ENCODE measurements around the gene KIAA0040. TPM values are rescaled to one million over a fixed set of nuclear protein-coding genes. Genes with fewer than 3 reads are reported as not detected.

Gene KIAA0040
- total and polyA plus RNA-seq, 10 of the 15 experiments (the other 5 are each of a cell fraction or from before 2014, with no cell fraction given) = 7.6 to 47.7 (median 23.5) TPM

DNA sequence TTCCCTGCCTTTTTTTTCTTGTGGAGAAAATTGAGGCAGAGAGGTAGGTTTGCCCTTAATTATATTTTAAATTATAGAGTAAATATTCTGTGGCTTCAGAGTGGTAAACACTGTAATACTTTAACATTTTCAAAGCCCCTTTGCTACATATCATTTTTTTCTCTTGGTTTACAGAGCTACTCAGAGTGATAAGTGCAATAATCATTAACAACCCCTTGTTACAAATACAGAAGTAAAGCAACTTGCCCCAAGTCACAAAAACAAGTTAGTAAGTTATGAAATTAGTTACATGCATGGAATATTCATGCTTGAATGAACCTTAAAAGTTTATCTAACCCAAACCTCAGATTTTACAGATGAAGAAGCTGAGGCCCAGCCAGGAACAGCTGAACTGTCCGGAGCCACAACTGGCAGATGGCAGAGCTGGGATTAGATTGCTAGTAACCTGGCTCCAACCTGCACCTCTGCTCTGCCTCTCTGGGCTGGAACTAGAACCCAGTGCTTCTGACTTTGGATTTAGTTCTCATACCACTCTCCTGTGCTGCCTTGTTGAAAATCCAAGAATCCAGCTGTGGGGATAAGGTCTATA lies 76.3 kb downstream of the KIAA0040 start:
- no peak for FAIRE-seq
- no TSS peak for BruUV-seq (replicated peaks)
- ATAC-seq = no peak

DNA sequence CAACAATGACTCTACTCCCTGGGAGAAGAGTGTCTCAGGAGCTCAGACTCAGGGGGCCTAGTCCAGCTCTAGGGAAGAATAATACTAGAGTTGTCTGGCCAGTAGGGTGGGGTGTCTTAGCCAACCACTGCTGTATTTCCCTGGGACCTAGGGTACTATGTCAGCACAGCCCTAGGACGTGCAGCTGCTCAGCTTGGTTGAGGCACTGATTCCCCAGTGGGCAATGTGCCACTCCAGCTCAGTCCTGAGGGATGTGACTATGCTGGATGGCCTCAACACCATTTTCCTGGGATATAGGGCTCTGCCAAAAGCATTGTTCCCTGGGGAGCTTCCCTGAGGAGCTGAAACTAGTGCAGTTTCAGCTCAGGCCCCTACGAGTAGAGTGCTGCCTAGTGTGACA lies 77.6 kb downstream of the KIAA0040 start:
- DNase-seq (ENCODE audit: low read depth, low spot score) = no peak
- Histone ChIP-seq H3K79me2 (ENCODE audit: control insufficient read depth, insufficient read depth, low read length) (no peaks in the 10 kb centered on the region), H3K4me3 (no peak overlapping the region), H3K36me3 (ENCODE audit: control insufficient read depth in 2 of 2, insufficient read depth in 2 of 2, low read length in 1 of 2) (no peaks in the 10 kb centered on the region), H3K9ac (ENCODE audit: control insufficient read depth, insufficient read depth, low read length) (no peak overlapping the region), H2AFZ (ENCODE audit: control insufficient read depth, low read depth, low read length) (no peak overlapping the region), H3K9me3 (replicated peaks; ENCODE audit: control insufficient read depth, insufficient read depth, low read length) (no peaks in the 10 kb centered on the region; the same call in 2 of the 3 replicates), H3K4me2 (ENCODE audit: control insufficient read depth, insufficient read depth) (no peak overlapping the region), H4K20me1 (ENCODE audit: control insufficient read depth, insufficient read depth) (no peaks in the 10 kb centered on the region), H3K27ac (ENCODE audit: control insufficient read depth, insufficient read depth) (no peak overlapping the region), H3K4me1 (ENCODE audit: control insufficient read depth, insufficient read depth, low read length) (no peaks in the 10 kb centered on the region; the same call in 1 of the 2 replicates), H3K27me3 (replicated peaks in 1 of 2; ENCODE audit: control insufficient read depth in 2 of 2, insufficient read depth in 2 of 2, low read length in 1 of 2) (no peaks in the 10 kb centered on the region)
- ChIA-PET RAD21 (ENCODE audit: unreplicated experiment) (interaction anchor here (0.6 to 1.4 kb wide), 3 partner anchors 10 to 86 kb away, joined by 3 to 6 read pairs (median 3); no protein-coding TSS in a partner anchor), CTCF (interaction anchor here (1.1 to 7.4 kb wide), 7 partner anchors 10 to 204 kb away, joined by 3 to 53 read pairs (median 8); no protein-coding TSS in a partner anchor), POLR2A (no interaction called here), SMC1A (ENCODE audit: uncharacterized antibody, unreplicated experiment) (interaction anchor here (0.7 to 1.9 kb wide), 4 partner anchors 17 to 85 kb away, joined by 3 to 6 read pairs (median 3); no protein-coding TSS in a partner anchor)
- FAIRE-seq = no peak
- 19% methylated on average over 2 of the region's 2 CpGs for WGBS (ENCODE audit: insufficient coverage, insufficient replicate concordance, low lambda C conversion rate, missing lambda C conversion rate)
- ATAC-seq = no peak
- in situ Hi-C loops (cut with MboI) = no loop called here
- intact Hi-C loops (cut with micrococcal nuclease; ENCODE audit: unreplicated experiment) = no loop called here
- BruUV-seq (replicated peaks) = no TSS peak
- TF ChIP-seq STAT3 (IDR thresholded peaks at IDR 0.05; ENCODE audit: low read depth, low read length) = no peak
- no peak for TF ChIP-seq FOXK2 (IDR thresholded peaks at IDR 0.05)
- TF ChIP-seq, protein P1, sequence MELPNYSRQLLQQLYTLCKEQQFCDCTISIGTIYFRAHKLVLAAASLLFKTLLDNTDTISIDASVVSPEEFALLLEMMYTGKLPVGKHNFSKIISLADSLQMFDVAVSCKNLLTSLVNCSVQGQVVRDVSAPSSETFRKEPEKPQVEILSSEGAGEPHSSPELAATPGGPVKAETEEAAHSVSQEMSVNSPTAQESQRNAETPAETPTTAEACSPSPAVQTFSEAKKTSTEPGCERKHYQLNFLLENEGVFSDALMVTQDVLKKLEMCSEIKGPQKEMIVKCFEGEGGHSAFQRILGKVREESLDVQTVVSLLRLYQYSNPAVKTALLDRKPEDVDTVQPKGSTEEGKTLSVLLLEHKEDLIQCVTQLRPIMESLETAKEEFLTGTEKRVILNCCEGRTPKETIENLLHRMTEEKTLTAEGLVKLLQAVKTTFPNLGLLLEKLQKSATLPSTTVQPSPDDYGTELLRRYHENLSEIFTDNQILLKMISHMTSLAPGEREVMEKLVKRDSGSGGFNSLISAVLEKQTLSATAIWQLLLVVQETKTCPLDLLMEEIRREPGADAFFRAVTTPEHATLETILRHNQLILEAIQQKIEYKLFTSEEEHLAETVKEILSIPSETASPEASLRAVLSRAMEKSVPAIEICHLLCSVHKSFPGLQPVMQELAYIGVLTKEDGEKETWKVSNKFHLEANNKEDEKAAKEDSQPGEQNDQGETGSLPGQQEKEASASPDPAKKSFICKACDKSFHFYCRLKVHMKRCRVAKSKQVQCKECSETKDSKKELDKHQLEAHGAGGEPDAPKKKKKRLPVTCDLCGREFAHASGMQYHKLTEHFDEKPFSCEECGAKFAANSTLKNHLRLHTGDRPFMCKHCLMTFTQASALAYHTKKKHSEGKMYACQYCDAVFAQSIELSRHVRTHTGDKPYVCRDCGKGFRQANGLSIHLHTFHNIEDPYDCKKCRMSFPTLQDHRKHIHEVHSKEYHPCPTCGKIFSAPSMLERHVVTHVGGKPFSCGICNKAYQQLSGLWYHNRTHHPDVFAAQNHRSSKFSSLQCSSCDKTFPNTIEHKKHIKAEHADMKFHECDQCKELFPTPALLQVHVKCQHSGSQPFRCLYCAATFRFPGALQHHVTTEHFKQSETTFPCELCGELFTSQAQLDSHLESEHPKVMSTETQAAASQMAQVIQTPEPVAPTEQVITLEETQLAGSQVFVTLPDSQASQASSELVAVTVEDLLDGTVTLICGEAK (IDR thresholded peaks at IDR 0.05; ENCODE audit: borderline replicate concordance) = no peak
- no peak for TF ChIP-seq SP1 (IDR thresholded peaks at IDR 0.05; ENCODE audit: low read depth, low read length)
- TF ChIP-seq ZSCAN29 (IDR thresholded peaks at IDR 0.05) = no peak
- TF ChIP-seq SIX5 (IDR thresholded peaks at IDR 0.05; ENCODE audit: low read depth, low read length, severe bottlenecking) = no peak
- TF ChIP-seq RUNX3 (IDR thresholded peaks at IDR 0.05; ENCODE audit: low read length) = no peak
- no peak for TF ChIP-seq CHD4 (IDR thresholded peaks at IDR 0.05)

More for the DNA sequence above, 76.3 kb downstream of the KIAA0040 start:
- Histone ChIP-seq H3K4me1 (ENCODE audit: control insufficient read depth, insufficient read depth, low read length) (no peaks in the 10 kb centered on the region; the same call in 1 of the 2 replicates), H4K20me1 (ENCODE audit: control insufficient read depth, insufficient read depth) (no peaks in the 10 kb centered on the region), H3K9me3 (replicated peaks; ENCODE audit: control insufficient read depth, insufficient read depth, low read length) (no peaks in the 10 kb centered on the region; the same call in 2 of the 3 replicates), H3K4me2 (ENCODE audit: control insufficient read depth, insufficient read depth) (no peak overlapping the region), H3K36me3 (ENCODE audit: control insufficient read depth in 2 of 2, insufficient read depth in 2 of 2, low read length in 1 of 2) (no peaks in the 10 kb centered on the region), H3K4me3 (no peak overlapping the region), H2AFZ (ENCODE audit: control insufficient read depth, low read depth, low read length) (no peak overlapping the region), H3K9ac (ENCODE audit: control insufficient read depth, insufficient read depth, low read length) (no peak overlapping the region), H3K27me3 (replicated peaks in 1 of 2; ENCODE audit: control insufficient read depth in 2 of 2, insufficient read depth in 2 of 2, low read length in 1 of 2) (no peaks in the 10 kb centered on the region), H3K27ac (ENCODE audit: control insufficient read depth, insufficient read depth) (no peak overlapping the region), H3K79me2 (ENCODE audit: control insufficient read depth, insufficient read depth, low read length) (no peaks in the 10 kb centered on the region)
- ChIA-PET RAD21 (ENCODE audit: unreplicated experiment) (interaction anchor here (0.9 to 1.4 kb wide), 2 partner anchors 9 kb away, joined by 3 to 6 read pairs; no protein-coding TSS in a partner anchor), CTCF (interaction anchor here (0.8 to 7.4 kb wide), 6 partner anchors 8 to 86 kb away, joined by 3 to 53 read pairs (median 6); no protein-coding TSS in a partner anchor), POLR2A (no interaction called here), SMC1A (ENCODE audit: uncharacterized antibody, unreplicated experiment) (interaction anchor here (0.7 to 1.9 kb wide), 3 partner anchors 35 to 87 kb away, joined by 3 to 6 read pairs (median 5); no protein-coding TSS in a partner anchor)
- DNase-seq (ENCODE audit: low read depth, low spot score) = no peak
- TF ChIP-seq HDAC6 (IDR thresholded peaks at IDR 0.05; ENCODE audit: unreplicated experiment) = no peak
- TF ChIP-seq ZNF207 (IDR thresholded peaks at IDR 0.05; ENCODE audit: borderline replicate concordance) = no peak
- no peak for TF ChIP-seq EGR1 (IDR thresholded peaks at IDR 0.05; ENCODE audit: borderline replicate concordance in 1 of 2, low read depth in 2 of 2, low read length in 2 of 2)
- in situ Hi-C loops (cut with MboI) = no loop called here
- 59% methylated on average over 1 of the region's 1 CpG for WGBS (ENCODE audit: insufficient coverage, insufficient replicate concordance, low lambda C conversion rate, missing lambda C conversion rate)
- intact Hi-C loops (cut with micrococcal nuclease; ENCODE audit: unreplicated experiment) = no loop called here
